SK-N-SH treated with all-trans-retinoic acid at 6 μM for 48 hours (cell line): Measurements from ENCODE around the gene BTBD16.

Experiments
- ESRRG ChIP-seq: fragments of 250-450 bp; sonication (Bioruptor Pico); IDR thresholded peaks from 2 replicates; pipeline ENCODE4 v1.6.1; 2021; ENCODE audit warnings: mild to moderate bottlenecking
- RARB ChIP-seq: fragments of 250-450 bp; sonication (Bioruptor Pico); IDR thresholded peaks from 2 replicates; pipeline ENCODE4 v1.8.0; 2021; ENCODE audit warnings: mild to moderate bottlenecking, moderate library complexity
- ZNF565 ChIP-seq: fragments of 450-650 bp; formaldehyde crosslinking; conservative IDR thresholded peaks from 2 replicates; pipeline ENCODE4 v1.5.0; 2020; ENCODE audit warnings: low read depth, mild to moderate bottlenecking, moderate library complexity
- ZNF8 ChIP-seq: fragments of 450-650 bp; formaldehyde crosslinking; IDR thresholded peaks from 2 replicates; pipeline ENCODE4 v1.5.0; 2020; ENCODE audit warnings: mild to moderate bottlenecking, moderate library complexity
- TF ChIP-seq, protein P1 (sequence below): fragments of 250-450 bp; sonication (Bioruptor Pico); IDR thresholded peaks from 2 replicates; pipeline ENCODE4 v1.8.0; 2020; ENCODE audit warnings: mild to moderate bottlenecking, moderate library complexity, borderline replicate concordance

DNA sequence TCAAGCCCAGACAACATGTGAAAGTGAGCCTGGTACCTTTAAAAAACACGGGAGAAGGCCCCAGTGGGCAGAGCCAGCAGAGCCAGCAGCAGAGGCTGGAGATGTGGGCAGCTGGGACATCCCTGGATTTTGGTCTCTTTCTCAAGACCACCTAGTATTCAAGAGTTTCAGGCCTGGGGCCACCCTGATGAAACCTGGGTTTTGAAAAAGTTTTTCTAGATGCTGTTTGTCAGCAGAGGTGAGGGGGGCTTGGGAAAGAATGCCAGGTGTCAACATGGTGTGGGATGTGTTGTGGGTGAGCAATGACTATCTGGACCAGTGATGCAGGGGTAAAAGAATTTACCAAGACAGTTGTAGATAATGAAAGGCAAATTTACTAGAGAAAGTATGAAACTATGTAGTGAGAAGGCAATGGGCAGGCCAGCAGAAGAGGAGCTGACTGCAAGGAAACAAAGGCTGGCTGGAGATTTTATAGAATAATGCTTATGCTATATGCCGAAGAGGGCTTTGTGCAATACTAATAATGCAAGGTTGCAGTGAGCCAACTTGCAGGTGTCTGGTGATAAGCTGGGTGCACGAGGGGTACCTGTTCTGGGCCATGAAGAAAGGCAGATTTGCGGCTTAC, 75.3 kb downstream of the BTBD16 start:
- no peak for TF ChIP-seq ZNF8 (CRISPR knock-in tag)
- no peak for TF ChIP-seq RARB (CRISPR knock-in tag)
- TF ChIP-seq, protein P1, sequence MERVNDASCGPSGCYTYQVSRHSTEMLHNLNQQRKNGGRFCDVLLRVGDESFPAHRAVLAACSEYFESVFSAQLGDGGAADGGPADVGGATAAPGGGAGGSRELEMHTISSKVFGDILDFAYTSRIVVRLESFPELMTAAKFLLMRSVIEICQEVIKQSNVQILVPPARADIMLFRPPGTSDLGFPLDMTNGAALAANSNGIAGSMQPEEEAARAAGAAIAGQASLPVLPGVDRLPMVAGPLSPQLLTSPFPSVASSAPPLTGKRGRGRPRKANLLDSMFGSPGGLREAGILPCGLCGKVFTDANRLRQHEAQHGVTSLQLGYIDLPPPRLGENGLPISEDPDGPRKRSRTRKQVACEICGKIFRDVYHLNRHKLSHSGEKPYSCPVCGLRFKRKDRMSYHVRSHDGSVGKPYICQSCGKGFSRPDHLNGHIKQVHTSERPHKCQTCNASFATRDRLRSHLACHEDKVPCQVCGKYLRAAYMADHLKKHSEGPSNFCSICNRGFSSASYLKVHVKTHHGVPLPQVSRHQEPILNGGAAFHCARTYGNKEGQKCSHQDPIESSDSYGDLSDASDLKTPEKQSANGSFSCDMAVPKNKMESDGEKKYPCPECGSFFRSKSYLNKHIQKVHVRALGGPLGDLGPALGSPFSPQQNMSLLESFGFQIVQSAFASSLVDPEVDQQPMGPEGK (CRISPR knock-in tag), result no peak
- no peak for TF ChIP-seq ESRRG (CRISPR knock-in tag)
- TF ChIP-seq ZNF565 (CRISPR knock-in tag), result no peak
